Thoracic aorta (tissue), 2 donors: ENCODE measurements around the gene SNTG2. TPM values are rescaled to one million over a fixed set of nuclear protein-coding genes. Genes with fewer than 3 reads are reported as not detected.

Experiments used
- ATAC-seq: fragments of 150-250 bp; one replicate; pipeline ENCODE4 v1.8.0; 2017; ENCODE audit warnings: low read depth; ENCODE audit not compliant: insufficient number of reproducible peaks, low FRiP score
- DNase-seq: peaks from one replicate; pipeline ENCODE4 v3.0.0-alpha.2; 2020; ENCODE audit warnings: low spot score
- H3K27ac ChIP-seq, 2 donors: fragments of 200-600 bp; sonication (generic); 1 replicate in 1 of 2; 2 replicates in 1 of 2; pipeline ENCODE4 v1.5.1; 2016; ENCODE audit warnings: mild to moderate bottlenecking in 2 of 2, moderate library complexity in 2 of 2
- H3K27me3 ChIP-seq: fragments of 200-600 bp; sonication (generic); replicated peaks from 2 replicates; pipeline ENCODE4 v1.6.0; 2016; ENCODE audit warnings: mild to moderate bottlenecking; ENCODE audit not compliant: insufficient read depth
- H3K36me3 ChIP-seq: fragments of 200-600 bp; sonication (generic); one replicate; pipeline ENCODE4 v1.5.1; 2016
- H3K4me1 ChIP-seq, 2 donors: fragments of 200-600 bp; sonication (generic); 1 replicate in 1 of 2; 2 replicates in 1 of 2; pipeline versions ENCODE4 v1.5.1 to v1.6.0; 2016; ENCODE audit warnings: low read depth in 2 of 2, mild to moderate bottlenecking in 1 of 2; ENCODE audit not compliant: control insufficient read depth in 1 of 2
- H3K4me3 ChIP-seq: fragments of 200-600 bp; sonication (generic); 2 replicates; pipeline ENCODE4 v1.5.1; 2016; ENCODE audit warnings: mild to moderate bottlenecking
- H3K9me3 ChIP-seq: fragments of 200-600 bp; sonication (generic); 2 replicates; pipeline ENCODE4 v1.5.1; 2016
- CTCF ChIP-seq: fragments of 200-600 bp; sonication (generic); IDR thresholded peaks from one replicate; pipeline ENCODE4 v1.5.1; 2019; ENCODE audit warnings: antibody characterized with exemption
- total RNA-seq, 2 donors: library from RNA; depleted of rRNA; stranded (reverse); fragments of >200 nt; gene quantifications; one replicate each; pipeline versions ENCODE4 v1.1.0 to v1.2.3, GENCODE V29; 2016

SNTG2 gene
- total RNA-seq, 2 donors from 2014 or later: 8.9 to 18.6 TPM

- H3K36me3 ChIP-seq: no peaks in the 10 kb centered on the region
- no peaks in the 10 kb centered on the region for H3K27me3 ChIP-seq
- no peak for TF ChIP-seq CTCF
- no peak overlapping the region for H3K4me3 ChIP-seq
- H3K27ac ChIP-seq: no peak overlapping the region
- no peak for DNase-seq
- no peaks in the 10 kb centered on the region for H3K9me3 ChIP-seq
- ATAC-seq: no peak
- H3K4me1 ChIP-seq: no peaks in the 10 kb centered on the region
Measured at GRCh38 chr2:1405124-1405523, 454.5 kb downstream of the SNTG2 start.

- H3K9me3 ChIP-seq: no peaks in the 10 kb centered on the region
- H3K36me3 ChIP-seq: no peaks in the 10 kb centered on the region
- H3K4me3 ChIP-seq: no peak overlapping the region
- H3K4me1 ChIP-seq: no peaks in the 10 kb centered on the region
- H3K27me3 ChIP-seq: no peaks in the 10 kb centered on the region
- no peak for TF ChIP-seq CTCF
- no peak overlapping the region for H3K27ac ChIP-seq
- DNase-seq (no peak), ATAC-seq (no peak)
Measured at GRCh38 chr2:1405967-1406366, 455.3 kb downstream of the SNTG2 start.

GRCh38 chr2:1406434-1406833 is 455.8 kb downstream of the SNTG2 start:
- Histone ChIP-seq H3K4me3 (no peak overlapping the region), H3K27ac (no peak overlapping the region), H3K9me3 (no peaks in the 10 kb centered on the region), H3K36me3 (no peaks in the 10 kb centered on the region), H3K4me1 (no peaks in the 10 kb centered on the region), H3K27me3 (no peaks in the 10 kb centered on the region)
- ATAC-seq (no peak), DNase-seq (no peak)
- no peak for TF ChIP-seq CTCF

- ATAC-seq (no peak), DNase-seq (no peak)
Measured at GRCh38 chr2:1407950-1408675, 457.5 kb downstream of the SNTG2 start.

GRCh38 chr2:1413156-1413710 is 462.6 kb downstream of the SNTG2 start, which contains the start of gene TPO:
Gene TPO, plus strand, starts transcription at chr2:1413463. Its CDS starts 946 bp downstream, at chr2:1414409.
- Histone ChIP-seq H3K4me1 (no peaks in the 10 kb centered on the region), H3K4me3 (no peak within 1 kb of the TSS), H3K36me3 (no peaks in the 10 kb centered on the region), H3K9me3 (no peaks in the 10 kb centered on the region), H3K27ac (no peak within 1 kb of the TSS), H3K27me3 (no peaks in the 10 kb centered on the region)
- ATAC-seq (no peak), DNase-seq (no peak)
- TF ChIP-seq CTCF: no peak

More at GRCh38 chr2:1407950-1408675, 457.5 kb downstream of the SNTG2 start:
- Histone ChIP-seq H3K27me3 (no peaks in the 10 kb centered on the region), H3K4me1 (no peaks in the 10 kb centered on the region), H3K36me3 (no peaks in the 10 kb centered on the region), H3K9me3 (no peaks in the 10 kb centered on the region), H3K27ac (no peak overlapping the region), H3K4me3 (no peak overlapping the region)
- TF ChIP-seq CTCF: no peak
